Measurements from ENCODE around the gene WFDC8.

DNA sequence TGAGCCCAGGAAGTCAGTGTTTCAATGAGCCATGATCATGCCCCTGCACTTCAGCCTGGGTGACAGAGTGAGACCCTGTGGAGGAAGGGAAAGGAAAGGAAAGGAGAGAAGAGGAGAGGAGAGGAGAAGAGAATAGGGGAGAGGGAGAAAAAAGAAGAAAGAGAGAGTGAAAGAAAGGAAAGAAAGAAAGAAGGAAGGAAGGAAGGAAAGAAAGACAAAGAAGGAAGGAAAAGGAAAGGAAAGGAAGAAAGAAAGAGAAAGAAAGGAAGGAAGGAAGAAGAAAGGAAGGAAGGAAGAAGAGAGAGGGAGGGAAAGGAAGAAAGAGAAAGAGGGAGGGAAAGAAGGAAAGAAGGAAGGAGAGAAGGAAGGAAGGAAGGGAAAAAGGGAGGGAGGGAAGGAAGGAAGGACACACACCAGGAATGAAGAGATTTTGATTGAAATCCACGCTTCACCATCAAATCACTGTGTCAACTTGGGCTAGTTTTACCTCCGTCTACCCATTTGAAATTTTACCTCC lies 14.3 kb downstream of the WFDC8 start:
- TF ChIP-seq, protein P1, sequence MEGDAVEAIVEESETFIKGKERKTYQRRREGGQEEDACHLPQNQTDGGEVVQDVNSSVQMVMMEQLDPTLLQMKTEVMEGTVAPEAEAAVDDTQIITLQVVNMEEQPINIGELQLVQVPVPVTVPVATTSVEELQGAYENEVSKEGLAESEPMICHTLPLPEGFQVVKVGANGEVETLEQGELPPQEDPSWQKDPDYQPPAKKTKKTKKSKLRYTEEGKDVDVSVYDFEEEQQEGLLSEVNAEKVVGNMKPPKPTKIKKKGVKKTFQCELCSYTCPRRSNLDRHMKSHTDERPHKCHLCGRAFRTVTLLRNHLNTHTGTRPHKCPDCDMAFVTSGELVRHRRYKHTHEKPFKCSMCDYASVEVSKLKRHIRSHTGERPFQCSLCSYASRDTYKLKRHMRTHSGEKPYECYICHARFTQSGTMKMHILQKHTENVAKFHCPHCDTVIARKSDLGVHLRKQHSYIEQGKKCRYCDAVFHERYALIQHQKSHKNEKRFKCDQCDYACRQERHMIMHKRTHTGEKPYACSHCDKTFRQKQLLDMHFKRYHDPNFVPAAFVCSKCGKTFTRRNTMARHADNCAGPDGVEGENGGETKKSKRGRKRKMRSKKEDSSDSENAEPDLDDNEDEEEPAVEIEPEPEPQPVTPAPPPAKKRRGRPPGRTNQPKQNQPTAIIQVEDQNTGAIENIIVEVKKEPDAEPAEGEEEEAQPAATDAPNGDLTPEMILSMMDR (IDR thresholded peaks at IDR 0.05) = no peak
- no peak for TF ChIP-seq POLR2A (IDR thresholded peaks at IDR 0.05)

All from ovary (tissue), 3 donors.